22Rv1 (cell line): Measurements from ENCODE around the gene KCNMB4.

ENCODE experiments used
- ZFX ChIP-seq: fragments of 450-650 bp; IDR thresholded peaks from 2 replicates; pipeline ENCODE4 v1.6.1; 2017; ENCODE audit warnings: antibody characterized with exemption, borderline replicate concordance
- TF ChIP-seq, protein P1 (sequence below): fragments of 450-650 bp; IDR thresholded peaks from 2 replicates; pipeline ENCODE4 v1.5.1; 2017; ENCODE audit warnings: mild to moderate bottlenecking

DNA sequence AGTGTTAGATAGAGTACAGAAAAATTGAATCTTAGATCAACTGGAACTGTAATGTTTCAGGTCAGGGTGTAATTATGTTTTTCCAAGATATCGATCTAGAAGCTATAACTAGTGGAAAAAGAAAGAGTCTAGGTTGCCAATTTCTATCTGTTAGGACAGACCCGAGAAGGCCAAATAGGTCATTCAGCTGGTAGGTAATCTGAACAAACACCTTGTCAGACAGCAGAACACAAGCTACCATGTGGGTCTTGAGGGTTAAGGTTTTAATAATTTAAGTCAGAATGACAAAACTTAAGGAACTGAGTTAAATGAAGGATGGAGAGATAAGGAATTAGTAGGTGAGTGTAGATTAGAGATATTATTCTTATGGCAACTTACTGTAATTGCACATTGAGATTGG is 44.9 kb upstream of the KCNMB4 start:
- TF ChIP-seq, protein P1, sequence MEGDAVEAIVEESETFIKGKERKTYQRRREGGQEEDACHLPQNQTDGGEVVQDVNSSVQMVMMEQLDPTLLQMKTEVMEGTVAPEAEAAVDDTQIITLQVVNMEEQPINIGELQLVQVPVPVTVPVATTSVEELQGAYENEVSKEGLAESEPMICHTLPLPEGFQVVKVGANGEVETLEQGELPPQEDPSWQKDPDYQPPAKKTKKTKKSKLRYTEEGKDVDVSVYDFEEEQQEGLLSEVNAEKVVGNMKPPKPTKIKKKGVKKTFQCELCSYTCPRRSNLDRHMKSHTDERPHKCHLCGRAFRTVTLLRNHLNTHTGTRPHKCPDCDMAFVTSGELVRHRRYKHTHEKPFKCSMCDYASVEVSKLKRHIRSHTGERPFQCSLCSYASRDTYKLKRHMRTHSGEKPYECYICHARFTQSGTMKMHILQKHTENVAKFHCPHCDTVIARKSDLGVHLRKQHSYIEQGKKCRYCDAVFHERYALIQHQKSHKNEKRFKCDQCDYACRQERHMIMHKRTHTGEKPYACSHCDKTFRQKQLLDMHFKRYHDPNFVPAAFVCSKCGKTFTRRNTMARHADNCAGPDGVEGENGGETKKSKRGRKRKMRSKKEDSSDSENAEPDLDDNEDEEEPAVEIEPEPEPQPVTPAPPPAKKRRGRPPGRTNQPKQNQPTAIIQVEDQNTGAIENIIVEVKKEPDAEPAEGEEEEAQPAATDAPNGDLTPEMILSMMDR = no peak
- no peak for TF ChIP-seq ZFX
